HepG2 (cell line): ENCODE results near the gene SFT2D1. TPM values are rescaled to one million over a fixed set of nuclear protein-coding genes. Genes with fewer than 3 reads are reported as not detected.
A peak's percentile ranks its signal among the peaks of the same experiment; 100 is the strongest.

Source experiments
- BRD4 ChIP-seq: sonication (generic); formaldehyde crosslinking; IDR thresholded peaks from 2 replicates; pipeline ENCODE4 v1.4.0; 2020; ENCODE audit warnings: missing genetic modification reagents
- HOXA3 ChIP-seq: sonication (generic); formaldehyde crosslinking; IDR thresholded peaks from 2 replicates; pipeline ENCODE4 v1.5.0; 2020; ENCODE audit warnings: missing genetic modification reagents
- KLF13 ChIP-seq: sonication (generic); formaldehyde crosslinking; IDR thresholded peaks from 2 replicates; pipeline ENCODE4 v1.4.0; 2020; ENCODE audit warnings: mild to moderate bottlenecking, missing genetic modification reagents
- MAZ ChIP-seq, 2 experiments: sonication (generic) in 1 of 2; formaldehyde crosslinking in 1 of 2; IDR thresholded peaks; 2 replicates each; pipeline versions ENCODE4 v1.5.0 to v1.6.1; 2012 to 2020; ENCODE audit warnings: low read depth in 2 of 2, mild to moderate bottlenecking in 2 of 2, borderline replicate concordance in 1 of 2, improper control_type of control experiment in 1 of 2, low read length in 1 of 2, missing genetic modification reagents in 1 of 2, moderate library complexity in 1 of 2
- RXRB ChIP-seq: IDR thresholded peaks from 2 replicates; pipeline ENCODE4 v1.6.1; 2016; ENCODE audit warnings: borderline replicate concordance, missing genetic modification reagents, missing compliant biosample characterization
- SALL2 ChIP-seq: sonication (generic); formaldehyde crosslinking; IDR thresholded peaks from 2 replicates; pipeline ENCODE4 v1.8.1; 2023; ENCODE audit warnings: mild to moderate bottlenecking, missing genetic modification reagents, inconsistent platforms
- SAP130 ChIP-seq: IDR thresholded peaks from 2 replicates; pipeline ENCODE4 v1.6.1; 2016; ENCODE audit warnings: low read depth
- SMAD1 ChIP-seq: sonication (generic); formaldehyde crosslinking; IDR thresholded peaks from 2 replicates; pipeline ENCODE4 v1.4.0; 2020; ENCODE audit warnings: missing genetic modification reagents, low read depth, mild to moderate bottlenecking, borderline replicate concordance
- SMC3 ChIP-seq: IDR thresholded peaks from 2 replicates; pipeline ENCODE4 v1.6.1; 2011; ENCODE audit warnings: low read length, improper control_type of control experiment
- STAT5B ChIP-seq: sonication (generic); formaldehyde crosslinking; IDR thresholded peaks from 2 replicates; pipeline ENCODE4 v1.4.0; 2020; ENCODE audit warnings: missing genetic modification reagents
- TRIM24 ChIP-seq: sonication (generic); formaldehyde crosslinking; IDR thresholded peaks from 2 replicates; pipeline ENCODE4 v1.8.0; 2022; ENCODE audit warnings: mild to moderate bottlenecking, missing genetic modification reagents
- ZNF329 ChIP-seq: sonication (generic); formaldehyde crosslinking; IDR thresholded peaks from 2 replicates; pipeline ENCODE4 v1.9.0; 2021; ENCODE audit warnings: low read depth, mild to moderate bottlenecking, missing genetic modification reagents
- ZNF569 ChIP-seq: sonication (generic); formaldehyde crosslinking; IDR thresholded peaks from 2 replicates; pipeline ENCODE4 v1.5.0; 2020; ENCODE audit warnings: mild to moderate bottlenecking, missing genetic modification reagents, moderate library complexity, borderline replicate concordance
- ZNF790 ChIP-seq: sonication (generic); formaldehyde crosslinking; IDR thresholded peaks from 2 replicates; pipeline ENCODE4 v1.8.0; 2022; ENCODE audit warnings: missing genetic modification reagents, mild to moderate bottlenecking, borderline replicate concordance
- polyA plus RNA-seq, 8 experiments: library from polyadenylated mRNA; depleted of rRNA in 3 of 8; stranded (reverse) in 7 of 8; unstranded in 1 of 8; fragments of >200 nt; fragmentation: Illumina TruSeq in 4 of 8; extraction: Trizol in 4 of 8; gene quantifications; 2 replicates each; pipeline versions ENCODE4 v1.2.1 to v1.2.3, GENCODE V29; 2011 to 2016; ENCODE audit warnings: low read depth in 4 of 8, missing spikeins in 1 of 8, mixed read lengths in 1 of 8; ENCODE audit not compliant: insufficient read depth in 1 of 8
- total RNA-seq, 5 experiments: library from RNA; depleted of rRNA; stranded (reverse); fragments of >200 nt; fragmentation: Illumina TruSeq; extraction: Trizol; gene quantifications; 2 replicates each; pipeline ENCODE4 v1.2.3, GENCODE V29; 2016; ENCODE audit warnings: low read depth in 1 of 5
- TF ChIP-seq, protein P1 (sequence below): sonication (generic); IDR thresholded peaks from 2 replicates; pipeline ENCODE4 v1.6.1; 2016; ENCODE audit warnings: low read depth, borderline replicate concordance
- TF ChIP-seq, protein P2 (sequence below): sonication (generic); formaldehyde crosslinking; IDR thresholded peaks from 2 replicates; pipeline ENCODE4 v1.8.0; 2022; ENCODE audit warnings: mild to moderate bottlenecking, missing genetic modification reagents, moderate library complexity
- TF ChIP-seq, protein P3 (sequence below): sonication (generic); formaldehyde crosslinking; IDR thresholded peaks from 2 replicates; pipeline ENCODE4 v1.4.0; 2020; ENCODE audit warnings: low read depth, mild to moderate bottlenecking, missing genetic modification reagents
- TF ChIP-seq, protein P4 (sequence below): sonication (generic); formaldehyde crosslinking; IDR thresholded peaks from 2 replicates; pipeline ENCODE4 v1.9.0; 2021; ENCODE audit warnings: mild to moderate bottlenecking, missing genetic modification reagents
- TF ChIP-seq, protein P5 (sequence below): sonication (generic); formaldehyde crosslinking; conservative IDR thresholded peaks from 2 replicates; pipeline ENCODE4 v1.4.0; 2020; ENCODE audit warnings: missing genetic modification reagents

The SFT2D1 gene
- total and polyA plus RNA-seq, 2 of the 13 experiments (the other 11 are each of a cell fraction or from before 2014, with no cell fraction given) = 115 to 147 TPM

DNA sequence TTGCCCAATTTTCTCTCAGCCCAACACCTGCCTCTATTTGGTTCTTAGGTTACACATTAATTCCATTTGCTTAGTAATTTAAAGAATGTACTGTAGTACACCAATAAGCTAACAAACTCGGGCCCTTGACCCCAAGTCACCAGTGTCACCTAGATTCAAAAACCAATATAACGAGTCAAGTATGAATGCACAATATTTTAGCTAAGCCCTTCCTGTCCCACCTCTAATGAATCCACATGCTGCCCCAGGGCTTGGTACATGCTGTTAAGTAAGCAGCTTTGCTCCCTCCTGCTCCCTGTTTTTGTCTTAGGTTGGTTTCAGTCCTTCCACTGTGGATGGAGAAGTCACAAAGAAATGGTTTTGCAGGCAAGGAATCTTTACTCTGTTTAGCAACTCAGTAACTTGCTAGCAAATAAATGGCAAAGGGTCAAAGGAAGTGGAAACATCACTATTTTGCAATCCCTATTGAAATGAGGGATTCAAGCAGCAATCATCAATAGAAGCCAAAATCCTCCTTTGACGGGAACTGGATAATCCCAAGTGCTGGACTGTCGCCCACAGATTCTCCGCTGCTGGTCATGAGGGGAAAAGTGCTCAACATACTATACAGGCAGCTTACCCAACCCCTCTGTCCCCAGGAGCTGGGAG lies 45.4 kb upstream of the SFT2D1 start (continued):
- TF ChIP-seq, protein P1, sequence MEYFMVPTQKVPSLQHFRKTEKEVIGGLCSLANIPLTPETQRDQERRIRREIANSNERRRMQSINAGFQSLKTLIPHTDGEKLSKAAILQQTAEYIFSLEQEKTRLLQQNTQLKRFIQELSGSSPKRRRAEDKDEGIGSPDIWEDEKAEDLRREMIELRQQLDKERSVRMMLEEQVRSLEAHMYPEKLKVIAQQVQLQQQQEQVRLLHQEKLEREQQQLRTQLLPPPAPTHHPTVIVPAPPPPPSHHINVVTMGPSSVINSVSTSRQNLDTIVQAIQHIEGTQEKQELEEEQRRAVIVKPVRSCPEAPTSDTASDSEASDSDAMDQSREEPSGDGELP = no peak; the same call in 1 of the 2 replicates
- TF ChIP-seq, protein P2, sequence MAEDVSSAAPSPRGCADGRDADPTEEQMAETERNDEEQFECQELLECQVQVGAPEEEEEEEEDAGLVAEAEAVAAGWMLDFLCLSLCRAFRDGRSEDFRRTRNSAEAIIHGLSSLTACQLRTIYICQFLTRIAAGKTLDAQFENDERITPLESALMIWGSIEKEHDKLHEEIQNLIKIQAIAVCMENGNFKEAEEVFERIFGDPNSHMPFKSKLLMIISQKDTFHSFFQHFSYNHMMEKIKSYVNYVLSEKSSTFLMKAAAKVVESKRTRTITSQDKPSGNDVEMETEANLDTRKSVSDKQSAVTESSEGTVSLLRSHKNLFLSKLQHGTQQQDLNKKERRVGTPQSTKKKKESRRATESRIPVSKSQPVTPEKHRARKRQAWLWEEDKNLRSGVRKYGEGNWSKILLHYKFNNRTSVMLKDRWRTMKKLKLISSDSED = no peak
- TF ChIP-seq, protein P3, sequence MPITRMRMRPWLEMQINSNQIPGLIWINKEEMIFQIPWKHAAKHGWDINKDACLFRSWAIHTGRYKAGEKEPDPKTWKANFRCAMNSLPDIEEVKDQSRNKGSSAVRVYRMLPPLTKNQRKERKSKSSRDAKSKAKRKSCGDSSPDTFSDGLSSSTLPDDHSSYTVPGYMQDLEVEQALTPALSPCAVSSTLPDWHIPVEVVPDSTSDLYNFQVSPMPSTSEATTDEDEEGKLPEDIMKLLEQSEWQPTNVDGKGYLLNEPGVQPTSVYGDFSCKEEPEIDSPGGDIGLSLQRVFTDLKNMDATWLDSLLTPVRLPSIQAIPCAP (CRISPR knock-in tag) = no peak
- TF ChIP-seq ZNF790 (CRISPR knock-in tag) (no peak), SMAD1 (CRISPR knock-in tag) (no peak), SALL2 (peak; percentile 74), TRIM24 (CRISPR knock-in tag) (no peak), SAP130 (CRISPR knock-in tag) (peak; percentile 76), HOXA3 (CRISPR knock-in tag) (peak; percentile 81), BRD4 (CRISPR knock-in tag) (peak; percentile 78; the same call in 1 of the 2 replicates), ZNF569 (CRISPR knock-in tag) (no peak), STAT5B (CRISPR knock-in tag) (no peak), SMC3 (peak; percentile 35), RXRB (peak; percentile 95), ZNF329 (CRISPR knock-in tag) (no peak; the same call in 1 of the 2 replicates), MAZ (IDR thresholded peaks at IDR 0.05; ENCODE audit: borderline replicate concordance, low read depth, low read length) (no peak), MAZ (CRISPR knock-in tag; IDR thresholded peaks at IDR 0.05; ENCODE audit: low read depth) (no peak; the same call in 1 of the 2 replicates), KLF13 (CRISPR knock-in tag) (no peak)
- TF ChIP-seq, protein P4, sequence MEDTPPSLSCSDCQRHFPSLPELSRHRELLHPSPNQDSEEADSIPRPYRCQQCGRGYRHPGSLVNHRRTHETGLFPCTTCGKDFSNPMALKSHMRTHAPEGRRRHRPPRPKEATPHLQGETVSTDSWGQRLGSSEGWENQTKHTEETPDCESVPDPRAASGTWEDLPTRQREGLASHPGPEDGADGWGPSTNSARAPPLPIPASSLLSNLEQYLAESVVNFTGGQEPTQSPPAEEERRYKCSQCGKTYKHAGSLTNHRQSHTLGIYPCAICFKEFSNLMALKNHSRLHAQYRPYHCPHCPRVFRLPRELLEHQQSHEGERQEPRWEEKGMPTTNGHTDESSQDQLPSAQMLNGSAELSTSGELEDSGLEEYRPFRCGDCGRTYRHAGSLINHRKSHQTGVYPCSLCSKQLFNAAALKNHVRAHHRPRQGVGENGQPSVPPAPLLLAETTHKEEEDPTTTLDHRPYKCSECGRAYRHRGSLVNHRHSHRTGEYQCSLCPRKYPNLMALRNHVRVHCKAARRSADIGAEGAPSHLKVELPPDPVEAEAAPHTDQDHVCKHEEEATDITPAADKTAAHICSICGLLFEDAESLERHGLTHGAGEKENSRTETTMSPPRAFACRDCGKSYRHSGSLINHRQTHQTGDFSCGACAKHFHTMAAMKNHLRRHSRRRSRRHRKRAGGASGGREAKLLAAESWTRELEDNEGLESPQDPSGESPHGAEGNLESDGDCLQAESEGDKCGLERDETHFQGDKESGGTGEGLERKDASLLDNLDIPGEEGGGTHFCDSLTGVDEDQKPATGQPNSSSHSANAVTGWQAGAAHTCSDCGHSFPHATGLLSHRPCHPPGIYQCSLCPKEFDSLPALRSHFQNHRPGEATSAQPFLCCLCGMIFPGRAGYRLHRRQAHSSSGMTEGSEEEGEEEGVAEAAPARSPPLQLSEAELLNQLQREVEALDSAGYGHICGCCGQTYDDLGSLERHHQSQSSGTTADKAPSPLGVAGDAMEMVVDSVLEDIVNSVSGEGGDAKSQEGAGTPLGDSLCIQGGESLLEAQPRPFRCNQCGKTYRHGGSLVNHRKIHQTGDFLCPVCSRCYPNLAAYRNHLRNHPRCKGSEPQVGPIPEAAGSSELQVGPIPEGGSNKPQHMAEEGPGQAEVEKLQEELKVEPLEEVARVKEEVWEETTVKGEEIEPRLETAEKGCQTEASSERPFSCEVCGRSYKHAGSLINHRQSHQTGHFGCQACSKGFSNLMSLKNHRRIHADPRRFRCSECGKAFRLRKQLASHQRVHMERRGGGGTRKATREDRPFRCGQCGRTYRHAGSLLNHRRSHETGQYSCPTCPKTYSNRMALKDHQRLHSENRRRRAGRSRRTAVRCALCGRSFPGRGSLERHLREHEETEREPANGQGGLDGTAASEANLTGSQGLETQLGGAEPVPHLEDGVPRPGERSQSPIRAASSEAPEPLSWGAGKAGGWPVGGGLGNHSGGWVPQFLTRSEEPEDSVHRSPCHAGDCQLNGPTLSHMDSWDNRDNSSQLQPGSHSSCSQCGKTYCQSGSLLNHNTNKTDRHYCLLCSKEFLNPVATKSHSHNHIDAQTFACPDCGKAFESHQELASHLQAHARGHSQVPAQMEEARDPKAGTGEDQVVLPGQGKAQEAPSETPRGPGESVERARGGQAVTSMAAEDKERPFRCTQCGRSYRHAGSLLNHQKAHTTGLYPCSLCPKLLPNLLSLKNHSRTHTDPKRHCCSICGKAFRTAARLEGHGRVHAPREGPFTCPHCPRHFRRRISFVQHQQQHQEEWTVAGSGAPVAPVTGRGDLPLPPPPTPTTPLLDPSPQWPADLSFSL (CRISPR knock-in tag) = no peak
- TF ChIP-seq, protein P5, sequence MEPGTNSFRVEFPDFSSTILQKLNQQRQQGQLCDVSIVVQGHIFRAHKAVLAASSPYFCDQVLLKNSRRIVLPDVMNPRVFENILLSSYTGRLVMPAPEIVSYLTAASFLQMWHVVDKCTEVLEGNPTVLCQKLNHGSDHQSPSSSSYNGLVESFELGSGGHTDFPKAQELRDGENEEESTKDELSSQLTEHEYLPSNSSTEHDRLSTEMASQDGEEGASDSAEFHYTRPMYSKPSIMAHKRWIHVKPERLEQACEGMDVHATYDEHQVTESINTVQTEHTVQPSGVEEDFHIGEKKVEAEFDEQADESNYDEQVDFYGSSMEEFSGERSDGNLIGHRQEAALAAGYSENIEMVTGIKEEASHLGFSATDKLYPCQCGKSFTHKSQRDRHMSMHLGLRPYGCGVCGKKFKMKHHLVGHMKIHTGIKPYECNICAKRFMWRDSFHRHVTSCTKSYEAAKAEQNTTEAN = peak; percentile 79
